HepG2 (cell line): ENCODE measurements around the gene ZNF12. TPM values are rescaled to one million over a fixed set of nuclear protein-coding genes. Genes with fewer than 3 reads are reported as not detected.

ENCODE experiments used
- LCORL ChIP-seq, 2 experiments: fragments of 450-650 bp in 1 of 2; sonication (generic) in 1 of 2; formaldehyde crosslinking in 1 of 2; IDR thresholded peaks; 2 replicates each; pipeline versions ENCODE4 v1.5.0 to v1.6.1; 2017 to 2020; ENCODE audit warnings: antibody characterized with exemption in 1 of 2, missing genetic modification reagents in 1 of 2
- RFX1 ChIP-seq: fragments of 450-650 bp; IDR thresholded peaks from 2 replicates; pipeline ENCODE4 v1.6.1; 2017
- SALL2 ChIP-seq: sonication (generic); formaldehyde crosslinking; IDR thresholded peaks from 2 replicates; pipeline ENCODE4 v1.8.1; 2023; ENCODE audit warnings: mild to moderate bottlenecking, missing genetic modification reagents, inconsistent platforms
- SP4 ChIP-seq: sonication (generic); formaldehyde crosslinking; IDR thresholded peaks from 2 replicates; pipeline ENCODE4 v1.8.1; 2023; ENCODE audit warnings: mild to moderate bottlenecking, missing genetic modification reagents
- SPEN ChIP-seq: sonication (generic); formaldehyde crosslinking; IDR thresholded peaks from 2 replicates; pipeline ENCODE4 v1.5.1; 2020; ENCODE audit warnings: low read depth, mild to moderate bottlenecking, missing genetic modification reagents
- TBX3 ChIP-seq: fragments of 450-650 bp; IDR thresholded peaks from 2 replicates; pipeline ENCODE4 v1.6.1; 2017; ENCODE audit warnings: antibody characterized with exemption, mild to moderate bottlenecking, inconsistent platforms, borderline replicate concordance
- TGIF2 ChIP-seq: IDR thresholded peaks from 2 replicates; pipeline ENCODE4 v1.6.1; 2016; ENCODE audit warnings: control low read depth, missing compliant biosample characterization
- ZMYM4 ChIP-seq: sonication (generic); formaldehyde crosslinking; IDR thresholded peaks from 2 replicates; pipeline ENCODE4 v1.8.1; 2023; ENCODE audit warnings: mild to moderate bottlenecking, missing genetic modification reagents
- polyA plus RNA-seq, 8 experiments: library from polyadenylated mRNA; depleted of rRNA in 3 of 8; stranded (reverse) in 7 of 8; unstranded in 1 of 8; fragments of >200 nt; fragmentation: Illumina TruSeq in 4 of 8; extraction: Trizol in 4 of 8; gene quantifications; 2 replicates each; pipeline versions ENCODE4 v1.2.1 to v1.2.3, GENCODE V29; 2011 to 2016; ENCODE audit warnings: low read depth in 4 of 8, missing spikeins in 1 of 8, mixed read lengths in 1 of 8; ENCODE audit not compliant: insufficient read depth in 1 of 8
- total RNA-seq, 5 experiments: library from RNA; depleted of rRNA; stranded (reverse); fragments of >200 nt; fragmentation: Illumina TruSeq; extraction: Trizol; gene quantifications; 2 replicates each; pipeline ENCODE4 v1.2.3, GENCODE V29; 2016; ENCODE audit warnings: low read depth in 1 of 5
- TF ChIP-seq, protein P1 (sequence below): IDR thresholded peaks from 2 replicates; pipeline ENCODE4 v1.6.1; 2012; ENCODE audit warnings: low read depth, low read length, improper control_type of control experiment
- TF ChIP-seq, protein P2 (sequence below): sonication (generic); formaldehyde crosslinking; conservative IDR thresholded peaks from 2 replicates; pipeline ENCODE4 v1.8.0; 2022; ENCODE audit warnings: mild to moderate bottlenecking, moderate library complexity, missing genetic modification reagents
- TF ChIP-seq, protein P3 (sequence below), 2 experiments: fragments of 450-650 bp in 1 of 2; sonication (generic) in 1 of 2; formaldehyde crosslinking in 1 of 2; IDR thresholded peaks; 2 replicates each; pipeline versions ENCODE4 v1.6.1 to v1.8.0; 2016 to 2022; ENCODE audit warnings: antibody characterized with exemption in 1 of 2, mild to moderate bottlenecking in 1 of 2, missing genetic modification reagents in 1 of 2
- TF ChIP-seq, protein P4 (sequence below): sonication (generic); formaldehyde crosslinking; IDR thresholded peaks from 2 replicates; pipeline ENCODE4 v1.5.1; 2020; ENCODE audit warnings: missing genetic modification reagents, mild to moderate bottlenecking, borderline replicate concordance

ZNF12 gene
- total and polyA plus RNA-seq, 2 of the 13 experiments (the other 11 are each of a cell fraction or from before 2014, with no cell fraction given) = 21.4 to 22.8 TPM

DNA sequence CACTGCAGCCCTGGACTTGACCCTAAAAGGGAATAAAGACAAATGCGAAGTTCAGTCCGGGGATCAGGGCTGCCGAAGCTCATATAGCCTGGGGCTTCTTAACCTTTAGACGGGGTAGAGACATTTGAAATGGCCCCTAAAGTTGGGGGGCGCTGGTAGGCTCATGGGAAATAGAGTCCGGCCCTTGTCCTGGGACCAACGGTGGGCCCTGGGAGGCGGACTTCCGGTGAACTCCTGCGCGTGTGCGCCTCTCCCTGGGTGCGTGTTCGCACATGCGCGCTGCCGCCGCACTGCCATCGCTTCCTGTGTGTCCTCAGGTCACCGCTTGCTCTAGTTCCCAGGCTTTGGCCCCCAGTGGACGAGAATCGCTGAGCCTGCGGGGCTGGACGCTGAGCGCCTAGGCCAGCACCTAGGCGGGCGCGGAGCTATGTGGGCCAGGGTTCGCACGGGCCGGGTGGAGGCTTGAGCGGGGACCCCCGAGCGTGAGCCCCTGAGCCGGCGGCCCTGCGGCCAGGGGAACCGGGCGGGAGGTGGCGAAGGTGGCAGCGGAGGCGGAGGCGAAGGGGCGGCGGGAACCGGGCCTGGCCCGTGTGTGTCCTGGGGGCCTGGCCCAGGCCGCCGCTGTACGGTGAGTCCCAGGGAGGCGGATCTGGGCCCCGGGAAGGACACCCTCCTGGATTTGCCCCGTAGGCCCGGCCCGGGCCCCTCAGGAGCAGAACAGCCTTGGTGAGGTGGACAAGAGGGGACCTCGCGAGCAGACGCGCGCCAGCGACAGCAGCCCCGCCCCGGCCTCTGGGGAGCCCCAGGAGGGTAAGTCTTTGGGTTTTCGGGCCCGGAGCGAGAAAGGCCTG, 23.0 kb upstream of the ZNF12 start (continued):
- TF ChIP-seq TGIF2 (no peak), RFX1 (no peak), TBX3 (peak; percentile 39; the same call in 1 of the 2 replicates), SPEN (CRISPR knock-in tag) (peak; percentile 98), SP4 (CRISPR knock-in tag) (peak; percentile 59; the same call in 1 of the 2 replicates), LCORL (IDR thresholded peaks at IDR 0.05) (no peak), LCORL (CRISPR knock-in tag; IDR thresholded peaks at IDR 0.05) (peak; percentile 39; the same call in 1 of the 2 replicates), ZMYM4 (CRISPR knock-in tag) (peak; percentile 74; the same call in 1 of the 2 replicates), SALL2 (CRISPR knock-in tag) (peak; percentile 80)
- TF ChIP-seq, protein P1, sequence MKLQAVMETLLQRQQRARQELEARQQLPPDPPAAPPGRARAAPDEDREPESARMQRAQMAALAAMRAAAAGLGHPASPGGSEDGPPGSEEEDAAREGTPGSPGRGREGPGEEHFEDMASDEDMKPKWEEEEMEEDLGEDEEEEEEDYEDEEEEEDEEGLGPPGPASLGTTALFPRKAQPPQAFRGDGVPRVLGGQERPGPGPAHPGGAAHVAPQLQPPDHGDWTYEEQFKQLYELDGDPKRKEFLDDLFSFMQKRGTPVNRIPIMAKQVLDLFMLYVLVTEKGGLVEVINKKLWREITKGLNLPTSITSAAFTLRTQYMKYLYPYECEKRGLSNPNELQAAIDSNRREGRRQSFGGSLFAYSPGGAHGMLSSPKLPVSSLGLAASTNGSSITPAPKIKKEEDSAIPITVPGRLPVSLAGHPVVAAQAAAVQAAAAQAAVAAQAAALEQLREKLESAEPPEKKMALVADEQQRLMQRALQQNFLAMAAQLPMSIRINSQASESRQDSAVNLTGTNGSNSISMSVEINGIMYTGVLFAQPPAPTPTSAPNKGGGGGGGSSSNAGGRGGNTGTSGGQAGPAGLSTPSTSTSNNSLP = no peak
- TF ChIP-seq, protein P2, sequence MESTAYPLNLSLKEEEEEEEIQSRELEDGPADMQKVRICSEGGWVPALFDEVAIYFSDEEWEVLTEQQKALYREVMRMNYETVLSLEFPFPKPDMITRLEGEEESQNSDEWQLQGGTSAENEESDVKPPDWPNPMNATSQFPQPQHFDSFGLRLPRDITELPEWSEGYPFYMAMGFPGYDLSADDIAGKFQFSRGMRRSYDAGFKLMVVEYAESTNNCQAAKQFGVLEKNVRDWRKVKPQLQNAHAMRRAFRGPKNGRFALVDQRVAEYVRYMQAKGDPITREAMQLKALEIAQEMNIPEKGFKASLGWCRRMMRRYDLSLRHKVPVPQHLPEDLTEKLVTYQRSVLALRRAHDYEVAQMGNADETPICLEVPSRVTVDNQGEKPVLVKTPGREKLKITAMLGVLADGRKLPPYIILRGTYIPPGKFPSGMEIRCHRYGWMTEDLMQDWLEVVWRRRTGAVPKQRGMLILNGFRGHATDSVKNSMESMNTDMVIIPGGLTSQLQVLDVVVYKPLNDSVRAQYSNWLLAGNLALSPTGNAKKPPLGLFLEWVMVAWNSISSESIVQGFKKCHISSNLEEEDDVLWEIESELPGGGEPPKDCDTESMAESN (CRISPR knock-in tag) = peak; percentile 73
- TF ChIP-seq, protein P3, sequence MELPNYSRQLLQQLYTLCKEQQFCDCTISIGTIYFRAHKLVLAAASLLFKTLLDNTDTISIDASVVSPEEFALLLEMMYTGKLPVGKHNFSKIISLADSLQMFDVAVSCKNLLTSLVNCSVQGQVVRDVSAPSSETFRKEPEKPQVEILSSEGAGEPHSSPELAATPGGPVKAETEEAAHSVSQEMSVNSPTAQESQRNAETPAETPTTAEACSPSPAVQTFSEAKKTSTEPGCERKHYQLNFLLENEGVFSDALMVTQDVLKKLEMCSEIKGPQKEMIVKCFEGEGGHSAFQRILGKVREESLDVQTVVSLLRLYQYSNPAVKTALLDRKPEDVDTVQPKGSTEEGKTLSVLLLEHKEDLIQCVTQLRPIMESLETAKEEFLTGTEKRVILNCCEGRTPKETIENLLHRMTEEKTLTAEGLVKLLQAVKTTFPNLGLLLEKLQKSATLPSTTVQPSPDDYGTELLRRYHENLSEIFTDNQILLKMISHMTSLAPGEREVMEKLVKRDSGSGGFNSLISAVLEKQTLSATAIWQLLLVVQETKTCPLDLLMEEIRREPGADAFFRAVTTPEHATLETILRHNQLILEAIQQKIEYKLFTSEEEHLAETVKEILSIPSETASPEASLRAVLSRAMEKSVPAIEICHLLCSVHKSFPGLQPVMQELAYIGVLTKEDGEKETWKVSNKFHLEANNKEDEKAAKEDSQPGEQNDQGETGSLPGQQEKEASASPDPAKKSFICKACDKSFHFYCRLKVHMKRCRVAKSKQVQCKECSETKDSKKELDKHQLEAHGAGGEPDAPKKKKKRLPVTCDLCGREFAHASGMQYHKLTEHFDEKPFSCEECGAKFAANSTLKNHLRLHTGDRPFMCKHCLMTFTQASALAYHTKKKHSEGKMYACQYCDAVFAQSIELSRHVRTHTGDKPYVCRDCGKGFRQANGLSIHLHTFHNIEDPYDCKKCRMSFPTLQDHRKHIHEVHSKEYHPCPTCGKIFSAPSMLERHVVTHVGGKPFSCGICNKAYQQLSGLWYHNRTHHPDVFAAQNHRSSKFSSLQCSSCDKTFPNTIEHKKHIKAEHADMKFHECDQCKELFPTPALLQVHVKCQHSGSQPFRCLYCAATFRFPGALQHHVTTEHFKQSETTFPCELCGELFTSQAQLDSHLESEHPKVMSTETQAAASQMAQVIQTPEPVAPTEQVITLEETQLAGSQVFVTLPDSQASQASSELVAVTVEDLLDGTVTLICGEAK (IDR thresholded peaks at IDR 0.05) = no peak
- TF ChIP-seq, protein P3 (CRISPR knock-in tag; IDR thresholded peaks at IDR 0.05) = 0 out of 2 replicates have a peak, but pooled peaks have one; percentile 20
- TF ChIP-seq, protein P4, sequence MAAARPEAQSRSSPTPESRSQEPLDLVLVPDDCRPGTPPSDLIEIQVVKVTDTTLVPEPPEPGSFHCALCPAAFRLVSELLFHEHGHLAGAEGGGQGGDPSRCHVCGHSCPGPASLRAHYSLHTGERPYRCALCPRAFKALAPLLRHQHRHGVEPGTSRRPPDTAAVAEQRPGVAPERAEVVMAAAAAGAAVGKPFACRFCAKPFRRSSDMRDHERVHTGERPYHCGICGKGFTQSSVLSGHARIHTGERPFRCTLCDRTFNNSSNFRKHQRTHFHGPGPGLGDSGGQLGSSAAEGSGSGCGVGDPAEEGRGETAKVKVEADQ (CRISPR knock-in tag) = peak; percentile 77; the same call in 1 of the 2 replicates
